ENCODE results near the gene OR2S2. TPM values are rescaled to one million over a fixed set of nuclear protein-coding genes. Genes with fewer than 3 reads are reported as not detected.
A peak's percentile ranks its signal among the peaks of the same experiment; 100 is the strongest.
"Not testable (repeated sequence)": the region's sequence is repeated elsewhere in the genome, so short reads cannot be mapped to it uniquely, and the experiment has no call there.

Gene OR2S2
- total RNA-seq, result not detected in 2 replicates

DNA sequence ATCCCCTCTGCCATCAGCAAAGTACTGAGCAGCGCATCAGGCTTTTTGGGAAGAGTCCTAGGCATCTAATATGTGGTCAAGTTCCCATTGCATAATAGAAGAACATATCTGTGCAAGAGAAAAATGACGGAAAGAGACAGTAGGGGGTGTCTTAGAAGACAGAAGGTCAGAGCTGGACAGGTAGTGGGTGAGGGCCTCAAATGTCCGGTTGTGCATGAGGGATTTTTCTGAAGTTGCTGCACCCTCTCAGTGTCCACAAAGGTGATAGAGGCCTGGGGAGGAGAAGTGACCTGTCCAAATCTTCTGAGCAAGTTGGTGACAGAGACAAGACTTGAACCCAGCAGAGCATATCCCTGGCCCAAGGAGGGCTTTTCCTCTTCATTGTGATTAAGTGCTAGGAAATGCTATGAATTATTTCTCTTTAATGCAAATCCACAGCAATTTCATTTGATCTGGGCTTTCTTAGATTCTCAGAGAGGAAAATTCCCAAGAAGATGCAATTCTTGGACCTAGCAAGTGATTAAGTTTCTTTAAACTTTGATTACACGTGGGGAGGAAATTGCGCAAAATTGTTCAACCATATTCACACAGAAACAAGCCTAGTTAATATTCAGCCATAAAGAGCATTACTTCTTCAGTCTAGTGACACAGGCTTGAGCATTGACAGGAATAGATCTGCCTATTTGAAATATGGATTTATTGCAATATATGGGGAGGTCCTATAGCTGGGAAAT is at the start of gene OR2S2:
Gene OR2S2 (minus strand): TSS at position 51 of the 734 bp plus-strand sequence. CDS start 56 bp downstream, outside the sequence.
- no peak for DNase-seq (ENCODE audit: low read depth in 2 of 2)

DNA sequence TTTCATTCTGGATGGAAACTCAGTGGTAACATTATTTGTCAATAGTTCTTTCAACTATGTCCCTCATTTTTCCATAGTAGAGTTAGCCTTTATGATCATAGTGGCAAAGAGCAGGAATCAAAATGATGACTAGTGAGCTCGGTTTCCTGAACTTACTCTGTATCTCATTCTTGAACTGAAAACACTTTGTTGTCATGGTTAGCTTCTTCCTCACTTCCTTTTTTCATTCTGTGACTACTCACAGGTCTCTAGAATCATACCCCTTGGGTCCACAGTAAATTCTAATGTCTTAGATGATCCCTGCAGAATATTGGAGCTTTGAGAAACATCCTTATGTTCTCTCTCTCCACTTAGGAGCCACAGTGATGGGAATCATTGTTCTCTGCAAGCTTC is 49.4 kb upstream of the OR2S2 start:
- peak; percentile 23 to 30 for DNase-seq (ENCODE audit: low read depth in 2 of 2)

GRCh38 chr9:36006549-36007315 is 48.8 kb upstream of the OR2S2 start:
- no peak for DNase-seq (ENCODE audit: low read depth in 2 of 2)

DNA sequence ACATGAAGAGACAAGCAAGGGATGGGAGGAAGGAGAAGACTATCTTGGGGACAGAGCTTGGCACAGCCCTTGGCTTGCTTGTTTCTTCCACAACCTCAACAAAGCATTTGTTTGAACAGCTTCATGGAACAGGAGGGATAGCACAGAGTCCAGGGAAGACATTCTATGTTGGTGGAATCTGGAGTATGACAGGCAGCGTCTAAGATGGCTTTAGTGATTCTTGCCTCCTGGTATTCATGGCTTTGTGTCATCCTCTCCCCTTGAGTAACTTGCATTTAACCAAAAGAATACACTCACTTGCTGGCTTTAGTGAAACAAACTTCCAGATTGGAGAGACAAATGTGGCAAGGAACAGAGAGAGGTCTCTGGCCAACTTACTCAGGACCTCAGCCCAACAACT is 47.9 kb upstream of the OR2S2 start:
- no peak for DNase-seq (ENCODE audit: low read depth in 2 of 2)

DNA sequence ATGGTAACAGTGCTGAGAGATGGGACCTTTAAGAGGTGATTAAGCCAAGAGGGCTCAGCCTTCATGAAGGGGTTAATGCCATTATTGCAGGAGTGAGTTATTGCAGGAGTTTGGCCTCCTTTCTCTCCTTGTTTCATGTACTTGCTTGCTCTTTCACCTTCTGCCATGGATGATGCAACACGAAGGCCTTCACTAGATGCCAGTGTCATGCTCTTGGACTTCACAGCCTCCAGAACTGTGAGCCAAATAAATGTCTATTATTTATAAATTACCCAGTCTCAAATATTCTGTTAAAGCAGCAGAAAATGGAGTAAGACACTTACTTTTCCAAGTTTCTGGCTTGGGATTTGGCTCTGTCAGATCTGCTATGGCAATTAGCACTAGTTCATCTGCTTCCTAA is 40.4 kb upstream of the OR2S2 start:
- DNase-seq (ENCODE audit: low read depth in 2 of 2), result no peak

DNA sequence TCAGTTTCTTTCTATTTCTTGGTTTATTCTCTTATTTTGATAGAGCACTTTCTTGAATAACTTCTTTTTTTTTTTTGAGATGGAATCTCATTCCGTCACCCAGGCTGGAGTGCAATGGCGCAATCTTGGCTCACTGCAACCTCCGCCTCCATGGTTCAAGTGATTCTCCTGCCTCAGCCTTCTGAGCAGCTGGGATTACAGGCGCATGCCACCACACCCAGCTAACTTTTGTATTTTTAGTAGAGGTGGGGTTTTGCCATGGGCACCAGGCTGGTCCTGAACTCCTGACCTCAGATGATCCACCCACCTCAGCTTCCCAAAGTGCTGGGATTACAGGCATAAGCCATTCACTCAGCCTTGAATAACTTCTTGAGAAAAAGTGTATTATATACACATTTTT is 39.1 kb upstream of the OR2S2 start:
- DNase-seq (ENCODE audit: low read depth in 2 of 2), result not testable (repeated sequence)

GRCh38 chr9:35996358-35996970 is 38.5 kb upstream of the OR2S2 start:
- DNase-seq (ENCODE audit: low read depth in 2 of 2), result no peak

GRCh38 chr9:35994959-35995358 is 37.0 kb upstream of the OR2S2 start:
- no peak for DNase-seq (ENCODE audit: low read depth in 2 of 2)

GRCh38 chr9:35993976-35994720 is 36.2 kb upstream of the OR2S2 start:
- DNase-seq (ENCODE audit: low read depth in 2 of 2), result peak in 1 of 2 donors; percentile 3

DNA sequence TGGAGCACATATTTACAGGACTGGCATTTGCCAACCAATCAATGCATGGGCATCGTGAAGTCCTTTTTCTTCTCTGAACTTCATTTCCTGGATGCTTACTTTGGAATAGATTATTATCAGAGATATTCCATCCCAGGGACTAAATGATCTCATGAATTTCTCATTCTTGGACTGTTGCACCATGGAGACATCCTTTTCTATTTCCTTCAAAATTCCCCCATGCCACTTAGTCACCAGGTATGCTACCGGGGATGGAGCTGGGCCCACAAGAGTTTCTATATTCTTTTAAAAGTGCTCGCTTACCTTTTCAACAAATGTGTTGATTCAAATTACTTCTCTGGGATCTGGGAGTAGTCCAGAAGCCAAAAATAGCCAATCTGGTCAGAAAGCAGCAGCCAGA is 35.2 kb upstream of the OR2S2 start:
- DNase-seq (ENCODE audit: low read depth in 2 of 2), result peak in 1 of 2 donors; percentile 8

- no peak for DNase-seq (ENCODE audit: low read depth in 2 of 2)
Observed at GRCh38 chr9:35990155-35990554, 32.2 kb upstream of the OR2S2 start.

DNA sequence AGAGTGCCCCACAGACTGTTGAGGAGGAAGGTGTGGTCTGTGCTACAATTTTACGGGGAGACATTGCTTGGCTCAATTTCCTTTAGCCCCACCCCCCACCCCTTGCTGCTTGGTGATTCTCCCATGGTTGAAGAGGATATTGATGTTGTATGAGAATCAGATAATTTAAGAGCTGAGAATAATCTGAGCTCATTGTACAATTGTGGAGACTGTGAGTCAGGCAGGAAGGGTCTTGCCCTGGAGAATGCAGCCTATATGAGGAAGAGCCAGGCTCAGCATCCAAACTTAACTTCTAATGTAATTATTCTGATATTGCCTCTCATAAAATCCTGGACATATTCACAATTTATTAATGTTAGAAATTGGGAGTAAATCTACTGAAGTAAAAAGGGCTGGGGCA is 26.1 kb upstream of the OR2S2 start:
- peak in 1 of 2 donors; percentile 42 for DNase-seq (ENCODE audit: low read depth in 2 of 2)

DNA sequence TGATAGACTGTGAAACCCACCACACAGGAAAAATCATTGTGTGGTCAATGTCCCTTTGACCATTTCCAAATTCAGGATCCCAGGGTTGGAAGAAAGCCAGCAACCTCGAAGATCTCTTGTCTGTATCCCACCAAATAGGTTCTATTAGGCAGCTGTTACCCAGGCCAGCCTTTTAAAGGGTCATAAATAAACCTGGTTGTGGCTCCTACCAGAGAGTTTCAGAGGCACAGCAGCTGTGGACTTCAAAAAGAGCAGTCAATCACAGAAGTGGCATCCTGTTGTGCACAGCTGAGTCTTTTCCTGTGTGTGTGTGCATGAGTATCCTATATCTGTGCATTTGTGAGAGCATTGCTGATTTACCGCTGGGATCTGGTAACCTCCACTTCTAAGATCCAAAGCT is 23.7 kb upstream of the OR2S2 start:
- DNase-seq (ENCODE audit: low read depth in 2 of 2), result peak in 1 of 2 donors; percentile 6

GRCh38 chr9:35980289-35981011 is 22.5 kb upstream of the OR2S2 start:
- DNase-seq (ENCODE audit: low read depth in 2 of 2), result no peak

- no peak for DNase-seq (ENCODE audit: low read depth in 2 of 2)
Observed at GRCh38 chr9:35978792-35979191, 20.8 kb upstream of the OR2S2 start.

GRCh38 chr9:35976726-35977125 is 18.8 kb upstream of the OR2S2 start:
- DNase-seq (ENCODE audit: low read depth in 2 of 2), result no peak

- DNase-seq (ENCODE audit: low read depth in 2 of 2), result no peak
Observed at GRCh38 chr9:35974800-35975199, 16.8 kb upstream of the OR2S2 start.

DNA sequence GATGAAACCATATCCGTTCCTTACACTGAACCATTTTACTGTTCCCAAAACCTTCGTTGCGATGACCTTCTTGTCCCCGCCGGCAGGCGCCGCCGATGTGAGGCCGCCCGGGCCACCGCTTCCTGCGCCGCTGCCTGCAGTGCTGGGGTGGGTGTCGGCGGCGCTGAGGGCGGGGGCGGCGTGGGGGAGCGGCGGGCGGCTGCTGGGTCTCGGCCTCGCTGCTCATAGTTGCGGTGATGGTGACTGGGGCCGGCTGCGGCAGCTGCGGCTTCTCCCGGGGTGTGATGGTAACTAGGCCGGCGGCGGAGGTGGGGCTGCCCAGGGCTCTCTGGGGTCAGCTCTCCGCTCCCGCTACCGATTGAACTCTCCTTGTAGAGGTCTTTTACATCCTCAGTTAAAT is 14.1 kb upstream of the OR2S2 start:
- DNase-seq (ENCODE audit: low read depth in 2 of 2), result no peak

DNA sequence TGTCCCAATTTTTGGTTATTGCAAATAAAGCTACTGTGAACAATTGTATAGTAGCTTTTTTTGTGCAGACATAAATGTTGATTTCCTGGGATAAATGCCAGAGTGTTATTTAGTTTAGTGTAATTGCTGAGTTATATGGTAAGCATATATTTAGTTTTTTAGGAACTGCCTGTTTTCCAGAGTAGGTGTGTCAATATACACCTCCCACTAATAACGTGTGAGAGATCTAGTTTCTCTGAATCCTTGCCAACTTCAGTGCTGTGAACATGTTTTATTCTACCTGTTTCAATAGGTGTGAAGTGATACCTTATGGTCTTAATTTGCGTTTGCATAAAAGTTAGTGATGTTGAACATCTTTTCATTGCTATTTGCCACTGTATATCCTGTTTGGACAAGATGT is 9.1 kb upstream of the OR2S2 start:
- no peak for DNase-seq (ENCODE audit: low read depth in 2 of 2)

- DNase-seq (ENCODE audit: low read depth in 2 of 2), result no peak
Observed at GRCh38 chr9:35966433-35966832, 8.5 kb upstream of the OR2S2 start.

- DNase-seq (ENCODE audit: low read depth in 2 of 2), result no peak
Observed at GRCh38 chr9:35965011-35965410, 7.1 kb upstream of the OR2S2 start.

All from lung microvascular endothelial cell (primary cell).